Glomerular visceral epithelial cell (primary cell): Measurements from ENCODE around the gene SPATA18.
"Not testable (repeated sequence)": the region's sequence is repeated elsewhere in the genome, so short reads cannot be mapped to it uniquely, and the experiment has no call there.

ENCODE experiments used
- DNase-seq: peaks from one replicate; pipeline ENCODE4 v3.0.0-alpha.2; 2016; ENCODE audit errors: extremely low spot score

Gene SPATA18

DNA sequence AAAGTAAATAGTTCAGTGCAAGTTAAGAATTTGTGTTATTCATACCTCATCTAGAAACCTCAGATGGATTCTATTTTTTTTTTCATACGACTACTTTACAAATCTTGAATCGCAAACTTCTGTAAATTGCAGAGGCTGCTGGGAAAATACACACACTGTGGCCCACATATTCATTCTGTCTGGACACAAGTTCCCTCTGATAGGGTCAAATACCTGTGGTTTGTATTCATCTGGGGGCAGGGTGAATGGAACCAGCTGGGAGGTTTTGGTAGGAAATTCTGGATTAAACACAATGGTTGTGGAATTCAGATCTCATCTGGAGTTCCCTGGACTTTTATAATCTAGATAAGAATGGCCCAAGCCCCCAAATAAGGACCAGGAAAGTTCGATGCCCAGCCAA is 56.2 kb downstream of the SPATA18 start:
- peak; percentile 4 for DNase-seq

- no peak for DNase-seq
Observed at GRCh38 chr4:52107745-52108144, 56.6 kb downstream of the SPATA18 start.

DNA sequence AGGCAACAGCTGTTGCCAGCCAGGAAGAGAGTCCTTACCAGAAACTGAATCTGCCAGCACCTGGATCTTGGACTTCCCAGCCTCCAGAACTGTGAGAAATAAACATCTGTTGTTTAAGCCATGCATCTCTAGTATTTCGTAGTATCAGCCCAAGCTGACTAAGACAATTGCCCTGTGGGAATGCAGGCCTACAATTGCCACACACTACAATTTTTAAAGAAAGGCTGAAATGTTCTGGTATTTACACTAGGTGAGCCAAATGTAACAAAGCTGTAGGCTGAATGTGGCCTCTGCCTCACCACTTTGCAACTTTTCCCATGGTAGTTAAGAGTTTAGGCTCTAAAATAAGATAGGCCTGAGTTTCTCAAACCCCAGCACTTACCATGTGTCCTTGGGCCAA is 59.1 kb downstream of the SPATA18 start:
- DNase-seq = no peak

GRCh38 chr4:52111995-52112394 is 60.9 kb downstream of the SPATA18 start:
- DNase-seq = no peak

- no peak for DNase-seq
Observed at GRCh38 chr4:52112411-52112810, 61.3 kb downstream of the SPATA18 start.

- no peak for DNase-seq
Observed at GRCh38 chr4:52116641-52117040, 65.5 kb downstream of the SPATA18 start.

- DNase-seq = no peak
Observed at GRCh38 chr4:52126226-52126625, 75.1 kb downstream of the SPATA18 start.

DNA sequence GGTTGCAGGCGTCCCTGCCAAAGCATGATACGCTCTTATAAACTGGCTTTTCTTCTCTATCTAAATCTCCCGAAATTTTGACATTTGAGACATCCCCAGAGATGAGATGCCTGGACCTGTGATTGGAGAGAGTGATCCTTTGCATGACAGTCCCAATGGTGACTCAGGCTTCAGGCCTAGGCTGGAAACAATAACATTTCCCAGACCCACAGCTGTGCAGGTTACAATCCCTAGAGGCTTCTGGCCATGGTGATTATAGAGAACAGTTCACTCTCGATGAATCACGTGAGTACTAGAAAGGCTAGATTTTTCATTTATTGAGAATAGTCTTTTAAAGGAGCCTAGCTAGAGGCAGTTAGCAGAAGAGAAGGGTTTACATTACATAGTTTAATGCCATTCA is 75.9 kb downstream of the SPATA18 start:
- no peak for DNase-seq

DNA sequence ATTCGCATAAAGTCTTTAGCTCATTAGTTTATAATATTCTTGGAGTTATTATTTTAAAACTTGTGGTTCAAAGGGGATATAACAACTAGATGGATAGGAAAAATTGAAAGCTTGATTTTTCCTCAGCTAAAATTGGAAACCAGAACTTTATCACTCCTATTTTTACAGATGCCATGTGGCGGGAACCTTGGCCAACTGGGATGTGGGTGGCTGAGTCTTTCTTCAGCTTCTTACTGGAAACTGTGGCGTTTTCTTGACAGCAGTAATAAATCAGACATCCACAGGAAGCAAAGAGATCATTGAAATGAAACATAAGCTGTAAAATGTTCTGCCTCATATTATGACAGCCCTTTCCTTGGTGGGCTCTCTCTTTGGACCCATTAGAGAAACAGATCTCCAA is 84.1 kb downstream of the SPATA18 start:
- no peak for DNase-seq

DNA sequence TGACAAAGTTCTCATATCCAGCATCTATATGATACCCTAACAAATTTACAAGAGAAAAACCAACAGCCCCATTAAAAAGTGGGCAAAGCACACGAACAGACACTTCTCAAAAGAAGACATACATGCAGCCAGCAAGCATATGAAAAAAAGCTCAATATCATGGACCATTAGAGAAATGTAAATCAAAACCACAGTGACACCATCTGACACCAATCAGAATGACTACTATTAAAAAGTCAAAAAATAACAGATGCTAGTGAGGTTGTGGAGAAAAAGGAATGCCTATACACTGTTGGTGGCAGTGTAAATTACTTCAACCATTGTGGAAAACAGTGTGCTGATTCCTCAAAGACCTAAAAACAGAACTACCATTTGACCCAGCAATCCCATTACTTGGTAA is 86.0 kb downstream of the SPATA18 start:
- not testable (repeated sequence) for DNase-seq

GRCh38 chr4:52142816-52143215 is 91.7 kb downstream of the SPATA18 start:
- DNase-seq = no peak

DNA sequence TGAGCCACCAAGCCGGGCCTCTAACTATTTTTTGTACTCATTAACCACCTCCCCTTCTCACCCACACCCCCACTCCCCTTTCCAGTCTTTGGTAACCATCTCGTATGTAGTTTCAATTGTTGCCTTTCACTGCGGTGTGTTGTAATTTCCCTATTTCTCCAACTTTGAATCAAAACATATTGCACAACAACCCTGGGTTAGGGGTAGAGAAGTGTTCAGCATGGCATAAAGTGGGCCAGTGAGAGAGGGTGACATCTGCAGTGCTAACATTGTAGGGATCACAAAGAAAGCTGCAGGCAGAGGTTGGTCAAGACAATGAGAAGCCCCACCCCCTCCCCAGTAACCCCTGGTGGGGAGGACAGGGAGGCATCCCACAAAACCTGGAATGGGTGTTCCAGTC is 92.7 kb downstream of the SPATA18 start:
- DNase-seq = no peak

- DNase-seq = no peak
Observed at GRCh38 chr4:52144372-52144771, 93.3 kb downstream of the SPATA18 start.
